ENCODE data around the gene FAM13A. TPM values are rescaled to one million over a fixed set of nuclear protein-coding genes. Genes with fewer than 3 reads are reported as not detected.
A peak's percentile ranks its signal among the peaks of the same experiment; 100 is the strongest.

Gene FAM13A
- total and polyA plus RNA-seq, 2 of the 13 experiments (the other 11 are each of a cell fraction or from before 2014, with no cell fraction given): 1.2 to 36.2 TPM

GRCh38 chr4:88823058-88823919 lies 233.7 kb downstream of the FAM13A start (continued):
- TF ChIP-seq, protein P1, sequence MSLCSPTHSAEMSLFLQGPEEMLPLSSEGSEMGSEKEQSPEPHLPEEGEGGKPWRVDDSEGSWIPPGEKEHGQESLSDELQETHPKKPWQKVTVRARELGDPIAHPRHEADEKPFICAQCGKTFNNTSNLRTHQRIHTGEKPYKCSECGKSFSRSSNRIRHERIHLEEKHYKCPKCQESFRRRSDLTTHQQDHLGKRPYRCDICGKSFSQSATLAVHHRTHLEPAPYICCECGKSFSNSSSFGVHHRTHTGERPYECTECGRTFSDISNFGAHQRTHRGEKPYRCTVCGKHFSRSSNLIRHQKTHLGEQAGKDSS (CRISPR knock-in tag; IDR thresholded peaks at IDR 0.05; ENCODE audit: borderline replicate concordance, low read depth): 0 out of 2 replicates have a peak, but pooled peaks have one; percentile 36
- TF ChIP-seq DZIP1 (CRISPR knock-in tag; IDR thresholded peaks at IDR 0.05) (no peak), ZSCAN5A (CRISPR knock-in tag; IDR thresholded peaks at IDR 0.05; ENCODE audit: borderline replicate concordance) (peak; percentile 33; the same call in 1 of the 2 replicates), ARNT (IDR thresholded peaks at IDR 0.05) (no peak), SMAD9 (CRISPR knock-in tag; IDR thresholded peaks at IDR 0.05) (no peak), PHF5A (CRISPR knock-in tag; IDR thresholded peaks at IDR 0.05; ENCODE audit: low read depth, unreplicated experiment) (no peak), BHLHE40 (IDR thresholded peaks at IDR 0.05; ENCODE audit: low read length) (no peak), HDAC2 (CRISPR knock-in tag; IDR thresholded peaks at IDR 0.05) (peak; percentile 25; the same call in 1 of the 2 replicates), MAFF (IDR thresholded peaks at IDR 0.05; ENCODE audit: low read depth, low read length) (no peak), ZBTB43 (CRISPR knock-in tag; conservative IDR thresholded peaks at IDR 0.05) (no peak), SIN3A (IDR thresholded peaks at IDR 0.05; ENCODE audit: borderline replicate concordance, low read depth, low read length) (peak; percentile 93; the same call in 1 of the 2 replicates), HOXA9 (CRISPR knock-in tag; IDR thresholded peaks at IDR 0.05; ENCODE audit: borderline replicate concordance) (no peak), ZNF891 (CRISPR knock-in tag; IDR thresholded peaks at IDR 0.05) (no peak)
- TF ChIP-seq, protein P2, sequence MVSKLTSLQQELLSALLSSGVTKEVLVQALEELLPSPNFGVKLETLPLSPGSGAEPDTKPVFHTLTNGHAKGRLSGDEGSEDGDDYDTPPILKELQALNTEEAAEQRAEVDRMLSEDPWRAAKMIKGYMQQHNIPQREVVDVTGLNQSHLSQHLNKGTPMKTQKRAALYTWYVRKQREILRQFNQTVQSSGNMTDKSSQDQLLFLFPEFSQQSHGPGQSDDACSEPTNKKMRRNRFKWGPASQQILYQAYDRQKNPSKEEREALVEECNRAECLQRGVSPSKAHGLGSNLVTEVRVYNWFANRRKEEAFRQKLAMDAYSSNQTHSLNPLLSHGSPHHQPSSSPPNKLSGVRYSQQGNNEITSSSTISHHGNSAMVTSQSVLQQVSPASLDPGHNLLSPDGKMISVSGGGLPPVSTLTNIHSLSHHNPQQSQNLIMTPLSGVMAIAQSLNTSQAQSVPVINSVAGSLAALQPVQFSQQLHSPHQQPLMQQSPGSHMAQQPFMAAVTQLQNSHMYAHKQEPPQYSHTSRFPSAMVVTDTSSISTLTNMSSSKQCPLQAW (CRISPR knock-in tag; IDR thresholded peaks at IDR 0.05): no peak
- TF ChIP-seq, protein P3, sequence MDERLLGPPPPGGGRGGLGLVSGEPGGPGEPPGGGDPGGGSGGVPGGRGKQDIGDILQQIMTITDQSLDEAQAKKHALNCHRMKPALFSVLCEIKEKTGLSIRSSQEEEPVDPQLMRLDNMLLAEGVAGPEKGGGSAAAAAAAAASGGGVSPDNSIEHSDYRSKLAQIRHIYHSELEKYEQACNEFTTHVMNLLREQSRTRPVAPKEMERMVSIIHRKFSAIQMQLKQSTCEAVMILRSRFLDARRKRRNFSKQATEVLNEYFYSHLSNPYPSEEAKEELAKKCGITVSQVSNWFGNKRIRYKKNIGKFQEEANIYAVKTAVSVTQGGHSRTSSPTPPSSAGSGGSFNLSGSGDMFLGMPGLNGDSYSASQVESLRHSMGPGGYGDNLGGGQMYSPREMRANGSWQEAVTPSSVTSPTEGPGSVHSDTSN (CRISPR knock-in tag; IDR thresholded peaks at IDR 0.05): no peak
- TF ChIP-seq, protein P4, sequence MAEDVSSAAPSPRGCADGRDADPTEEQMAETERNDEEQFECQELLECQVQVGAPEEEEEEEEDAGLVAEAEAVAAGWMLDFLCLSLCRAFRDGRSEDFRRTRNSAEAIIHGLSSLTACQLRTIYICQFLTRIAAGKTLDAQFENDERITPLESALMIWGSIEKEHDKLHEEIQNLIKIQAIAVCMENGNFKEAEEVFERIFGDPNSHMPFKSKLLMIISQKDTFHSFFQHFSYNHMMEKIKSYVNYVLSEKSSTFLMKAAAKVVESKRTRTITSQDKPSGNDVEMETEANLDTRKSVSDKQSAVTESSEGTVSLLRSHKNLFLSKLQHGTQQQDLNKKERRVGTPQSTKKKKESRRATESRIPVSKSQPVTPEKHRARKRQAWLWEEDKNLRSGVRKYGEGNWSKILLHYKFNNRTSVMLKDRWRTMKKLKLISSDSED (CRISPR knock-in tag; IDR thresholded peaks at IDR 0.05): no peak
